Vagina (tissue), 2 donors: Measurements from ENCODE around the gene CPVL. TPM values are rescaled to one million over a fixed set of nuclear protein-coding genes. Genes with fewer than 3 reads are reported as not detected.

Experiments used
- DNase-seq, 2 donors: peaks; one replicate each; pipeline ENCODE4 v3.0.0-alpha.2; 2017; ENCODE audit errors: extremely low spot score in 2 of 2
- H3K27ac ChIP-seq: fragments of 200-600 bp; sonication (generic); one replicate; pipeline ENCODE4 v1.5.1; 2019
- H3K27me3 ChIP-seq: fragments of 200-600 bp; sonication (generic); one replicate; pipeline ENCODE4 v1.5.1; 2019
- H3K36me3 ChIP-seq, 2 donors: fragments of 200-600 bp; sonication (generic); one replicate each; pipeline ENCODE4 v1.5.1; 2017 to 2019
- H3K4me1 ChIP-seq: fragments of 200-600 bp; sonication (generic); one replicate; pipeline ENCODE4 v1.5.1; 2019
- H3K4me3 ChIP-seq, 2 donors: fragments of 200-600 bp; sonication (generic); 1 replicate in 1 of 2; 2 replicates in 1 of 2; pipeline ENCODE4 v1.5.1; 2016 to 2019
- H3K9me3 ChIP-seq: fragments of 200-600 bp; sonication (generic); one replicate; pipeline ENCODE4 v1.5.1; 2019
- CTCF ChIP-seq, 3 experiments: fragments of 450-650 bp in 2 of 3; fragments of 200-600 bp in 1 of 3; sonication (generic) in 1 of 3; IDR thresholded peaks; one replicate each; pipeline ENCODE4 v1.5.1; 2017 to 2019; ENCODE audit warnings: antibody characterized with exemption in 3 of 3, mild to moderate bottlenecking in 2 of 3, moderate library complexity in 2 of 3
- POLR2A ChIP-seq, 2 donors: fragments of 450-650 bp; IDR thresholded peaks; one replicate each; pipeline ENCODE4 v1.6.1; 2017; ENCODE audit warnings: antibody characterized with exemption in 2 of 2, mild to moderate bottlenecking in 2 of 2, moderate library complexity in 2 of 2
- POLR2AphosphoS5 ChIP-seq, 2 donors: sonication (generic); formaldehyde crosslinking; IDR thresholded peaks; one replicate each; pipeline ENCODE4 v1.9.0; 2017; ENCODE audit warnings: antibody characterized with exemption in 2 of 2, mild to moderate bottlenecking in 2 of 2, low read depth in 1 of 2; ENCODE audit not compliant: insufficient read depth in 1 of 2
- intact Hi-C: fragments of 100-400 bp; cut with DNase I; formaldehyde crosslinking; loops from one replicate; pipeline ENCODE4 v1.15.1; 2023
- total RNA-seq: library from RNA; depleted of rRNA; stranded (reverse); fragments of >200 nt; gene quantifications from one replicate; pipeline ENCODE4 v1.2.3, GENCODE V29; 2016

Gene CPVL
- total RNA-seq, 1 donor from 2014 or later: 9.6 TPM

DNA sequence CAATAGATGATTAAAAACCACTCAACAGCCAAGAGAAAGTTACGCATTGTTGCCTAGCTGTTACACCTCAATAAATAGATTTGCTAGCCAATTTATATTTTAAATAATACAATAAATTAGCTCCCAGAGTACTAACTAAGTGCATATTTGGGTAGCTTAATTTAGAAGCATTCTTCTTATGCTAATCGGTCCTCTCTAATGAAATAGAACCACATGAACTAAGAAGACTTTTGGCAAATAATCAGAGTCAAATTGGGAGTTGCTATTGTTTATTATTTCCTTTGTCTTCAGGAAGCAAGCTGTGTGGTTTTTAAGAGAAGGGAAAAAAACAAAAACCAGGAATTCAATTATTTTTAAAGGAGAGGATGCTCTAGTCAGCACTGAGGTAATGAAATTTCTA lies 139.2 kb downstream of the CPVL start:
- no peaks in the 10 kb centered on the region for H3K4me1 ChIP-seq
- no peak overlapping the region for H3K27ac ChIP-seq
- H3K27me3 ChIP-seq: no peaks in the 10 kb centered on the region
- intact Hi-C loops: no loop called here
- H3K4me3 ChIP-seq: no peak overlapping the region
- TF ChIP-seq POLR2AphosphoS5 (IDR thresholded peaks at IDR 0.05; ENCODE audit: insufficient read depth in 1 of 2, low read depth in 1 of 2) (no peak), CTCF (IDR thresholded peaks at IDR 0.05) (no peak), POLR2A (IDR thresholded peaks at IDR 0.05) (no peak)
- no peaks in the 10 kb centered on the region for H3K9me3 ChIP-seq
- no peak for DNase-seq
- no peaks in the 10 kb centered on the region for H3K36me3 ChIP-seq

DNA sequence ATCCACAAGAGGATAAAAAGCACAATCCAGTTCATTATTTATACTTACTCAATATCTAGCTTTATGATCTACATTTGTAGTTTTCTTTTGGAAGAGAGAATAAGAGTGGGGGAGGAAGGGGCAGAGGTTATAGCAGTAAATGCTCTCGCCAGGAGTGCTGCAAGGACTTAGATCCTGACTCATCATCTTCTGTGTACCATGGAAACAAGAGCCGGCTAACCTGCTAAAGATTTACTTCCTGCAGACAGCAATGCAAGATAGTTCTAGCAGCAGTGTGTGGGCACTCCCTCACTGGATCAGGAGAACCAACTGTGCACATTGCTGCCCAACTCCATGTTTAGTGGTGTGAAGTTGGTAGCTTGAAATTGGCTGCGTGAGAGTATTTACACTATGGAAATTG lies 140.5 kb downstream of the CPVL start:
- DNase-seq: peak in 1 of 2 donors; percentile 85
- Histone ChIP-seq H3K9me3 (no peaks in the 10 kb centered on the region), H3K4me1 (peaks cover 9% of the 10 kb centered on the region), H3K4me3 (no peak overlapping the region), H3K27ac (no peak overlapping the region), H3K36me3 (no peaks in the 10 kb centered on the region), H3K27me3 (no peaks in the 10 kb centered on the region)
- intact Hi-C loops: no loop called here
- no peak for TF ChIP-seq CTCF (IDR thresholded peaks at IDR 0.05)
- peak in 1 of 2 donors; percentile 10 for TF ChIP-seq POLR2AphosphoS5 (IDR thresholded peaks at IDR 0.05; ENCODE audit: insufficient read depth in 1 of 2, low read depth in 1 of 2)

DNA sequence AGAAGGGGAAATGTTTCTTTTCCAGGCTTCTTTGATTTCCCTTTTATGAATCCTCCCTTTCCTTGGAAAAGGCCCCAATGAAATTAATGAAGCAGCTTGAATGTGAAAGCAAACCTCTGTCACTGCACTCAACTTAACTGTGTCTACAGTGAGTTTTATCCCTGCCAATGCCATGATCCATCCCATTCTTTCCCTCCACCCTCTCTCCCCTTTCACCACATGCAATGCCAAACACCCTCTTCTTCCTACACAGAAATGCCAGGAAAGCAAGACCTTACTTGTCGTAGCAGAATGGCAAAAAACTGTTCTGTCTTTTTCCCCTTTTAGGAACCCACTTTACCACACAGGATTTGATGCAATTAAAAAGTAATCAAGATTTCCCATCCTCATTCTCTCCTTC lies 140.9 kb downstream of the CPVL start:
- H3K9me3 ChIP-seq: no peaks in the 10 kb centered on the region
- H3K27me3 ChIP-seq: no peaks in the 10 kb centered on the region
- H3K27ac ChIP-seq: no peak overlapping the region
- intact Hi-C loops: no loop called here
- H3K4me1 ChIP-seq: peaks cover 13% of the 10 kb centered on the region
- no peaks in the 10 kb centered on the region for H3K36me3 ChIP-seq
- DNase-seq: peak in 1 of 2 donors; percentile 18
- no peak overlapping the region for H3K4me3 ChIP-seq
- TF ChIP-seq POLR2A (IDR thresholded peaks at IDR 0.05) (no peak), CTCF (IDR thresholded peaks at IDR 0.05) (no peak), POLR2AphosphoS5 (IDR thresholded peaks at IDR 0.05; ENCODE audit: insufficient read depth in 1 of 2, low read depth in 1 of 2) (no peak)

GRCh38 chr7:29003703-29004102 lies 142.6 kb downstream of the CPVL start:
- DNase-seq: peak in 1 of 2 donors; percentile 52
- intact Hi-C loops: no loop called here

DNA sequence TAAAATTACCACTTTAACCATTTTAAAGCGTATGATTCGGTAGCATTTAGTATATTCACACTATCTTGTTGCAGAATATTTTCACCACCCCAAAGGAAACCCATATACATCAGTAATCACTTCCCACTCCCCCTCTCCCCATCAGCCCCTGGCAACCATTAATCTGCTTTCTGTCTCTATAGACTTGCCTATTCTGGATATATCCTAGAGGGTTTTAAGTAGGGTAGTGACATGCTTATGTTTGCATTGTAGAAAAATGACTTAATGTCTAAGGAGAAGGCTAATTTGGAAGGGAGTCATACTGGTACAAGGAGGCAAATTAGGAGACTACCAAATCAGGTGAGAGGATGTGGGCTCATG lies 145.6 kb downstream of the CPVL start:
- intact Hi-C loops: no loop called here
- H3K4me3 ChIP-seq: no peak overlapping the region
- no peak for TF ChIP-seq POLR2A (IDR thresholded peaks at IDR 0.05)
- no peak for TF ChIP-seq POLR2AphosphoS5 (IDR thresholded peaks at IDR 0.05; ENCODE audit: insufficient read depth in 1 of 2, low read depth in 1 of 2)
- TF ChIP-seq CTCF (IDR thresholded peaks at IDR 0.05): no peak

More at GRCh38 chr7:29003703-29004102, 142.6 kb downstream of the CPVL start:
- TF ChIP-seq POLR2AphosphoS5 (IDR thresholded peaks at IDR 0.05; ENCODE audit: insufficient read depth in 1 of 2, low read depth in 1 of 2) (no peak), CTCF (IDR thresholded peaks at IDR 0.05) (no peak), POLR2A (IDR thresholded peaks at IDR 0.05) (no peak)
- Histone ChIP-seq H3K4me3 (no peak overlapping the region), H3K9me3 (no peaks in the 10 kb centered on the region), H3K27me3 (no peaks in the 10 kb centered on the region), H3K36me3 (no peaks in the 10 kb centered on the region), H3K4me1 (peaks cover 15% of the 10 kb centered on the region), H3K27ac (no peak overlapping the region)

More for the DNA sequence above, 145.6 kb downstream of the CPVL start:
- no peaks in the 10 kb centered on the region for H3K36me3 ChIP-seq
- H3K9me3 ChIP-seq: no peaks in the 10 kb centered on the region
- peaks cover 35% of the 10 kb centered on the region for H3K4me1 ChIP-seq
- H3K27ac ChIP-seq: no peak overlapping the region
- no peaks in the 10 kb centered on the region for H3K27me3 ChIP-seq
- DNase-seq: no peak
